ENCODE data around the gene SRRM4.
"Not testable (repeated sequence)": the region's sequence is repeated elsewhere in the genome, so short reads cannot be mapped to it uniquely, and the experiment has no call there.

The SRRM4 gene

DNA sequence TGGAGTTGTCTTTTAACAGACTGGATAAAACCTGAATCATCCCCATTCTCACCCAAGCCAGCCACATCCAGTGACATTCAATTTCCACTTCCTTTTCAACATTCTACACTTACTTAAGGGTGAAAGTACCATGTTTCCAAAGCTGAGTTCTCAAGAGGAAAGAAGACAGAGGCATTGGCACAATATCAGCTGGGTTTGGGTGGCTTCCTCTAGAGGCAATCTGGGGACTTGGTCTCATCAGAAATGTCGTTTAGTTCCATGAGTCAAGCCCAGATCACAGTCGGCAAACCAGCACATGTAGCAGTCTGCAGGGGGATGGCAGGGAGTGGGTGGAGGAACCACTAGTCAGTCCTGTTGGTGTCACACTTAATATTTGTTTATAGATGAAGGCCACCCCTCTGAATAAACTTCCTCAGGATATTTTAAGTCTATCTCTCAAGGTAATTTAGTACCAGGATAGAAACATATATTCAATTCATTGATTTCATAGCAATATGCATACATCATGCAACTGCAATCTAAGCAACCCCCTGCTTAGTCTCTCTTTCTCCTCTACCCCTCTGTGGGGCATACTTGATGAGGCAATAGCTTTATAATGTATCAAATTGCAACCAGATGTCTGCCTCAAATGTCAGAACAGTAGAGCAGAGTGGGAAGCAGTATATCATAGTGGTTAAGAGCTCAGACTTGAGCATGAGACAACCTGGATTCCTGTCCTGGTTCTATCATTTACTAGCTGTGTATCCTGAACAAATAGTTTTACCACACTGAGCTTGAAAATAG, 3.0 kb downstream of the SRRM4 start:
- ATAC-seq (no peak), DNase-seq (ENCODE audit: low spot score in 2 of 2) (no peak)
- Mint-ChIP-seq H3K9me3 (peaks cover 4% of the 10 kb centered on the region), H3K4me1 (no peaks in the 10 kb centered on the region), H3K27ac (no peak overlapping the region), H3K36me3 (no peaks in the 10 kb centered on the region), H3K4me3 (no peak overlapping the region)

DNA sequence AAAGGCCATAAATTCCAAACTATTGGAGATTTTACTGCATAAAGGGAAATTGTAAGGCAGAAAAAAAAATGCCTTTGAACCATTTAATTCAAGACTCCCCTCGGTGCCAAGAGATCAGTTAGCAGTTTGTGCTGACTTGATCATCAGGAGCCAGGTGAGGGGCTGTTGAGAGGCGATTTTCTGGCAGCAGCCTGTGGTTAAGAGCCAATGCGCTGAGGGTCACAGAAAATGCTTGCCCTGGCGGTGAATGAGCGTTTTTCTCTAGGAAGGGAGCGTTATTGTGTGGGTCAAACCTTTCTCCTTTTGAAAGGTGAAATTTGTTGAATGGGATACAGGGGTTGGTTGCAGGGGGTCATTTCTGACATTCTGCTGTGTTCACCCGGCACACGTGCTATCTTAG, 4.7 kb downstream of the SRRM4 start:
- ATAC-seq (no peak), DNase-seq (ENCODE audit: low spot score in 2 of 2) (no peak)
- no peaks in the 10 kb centered on the region for H3K36me3 Mint-ChIP-seq
- peaks cover 4% of the 10 kb centered on the region for H3K9me3 Mint-ChIP-seq
- H3K4me1 Mint-ChIP-seq = no peaks in the 10 kb centered on the region
- no peak overlapping the region for H3K27ac Mint-ChIP-seq
- no peak overlapping the region for H3K4me3 Mint-ChIP-seq

- ATAC-seq (no peak), DNase-seq (ENCODE audit: low spot score in 2 of 2) (no peak)
- H3K27ac Mint-ChIP-seq = no peak overlapping the region
- H3K4me3 Mint-ChIP-seq = no peak overlapping the region
- no peaks in the 10 kb centered on the region for H3K36me3 Mint-ChIP-seq
- H3K4me1 Mint-ChIP-seq = no peaks in the 10 kb centered on the region
- no peaks in the 10 kb centered on the region for H3K9me3 Mint-ChIP-seq
These were observed 17.8 kb downstream of the SRRM4 start for GRCh38 chr12:118999107-118999506.

GRCh38 chr12:119005085-119005484, 23.7 kb downstream of the SRRM4 start:
- DNase-seq (ENCODE audit: low spot score in 2 of 2) = no peak
- Mint-ChIP-seq H3K36me3 (no peaks in the 10 kb centered on the region), H3K4me3 (no peak overlapping the region), H3K9me3 (peaks cover 6% of the 10 kb centered on the region), H3K4me1 (no peaks in the 10 kb centered on the region), H3K27ac (no peak overlapping the region)
- ATAC-seq = no peak

DNA sequence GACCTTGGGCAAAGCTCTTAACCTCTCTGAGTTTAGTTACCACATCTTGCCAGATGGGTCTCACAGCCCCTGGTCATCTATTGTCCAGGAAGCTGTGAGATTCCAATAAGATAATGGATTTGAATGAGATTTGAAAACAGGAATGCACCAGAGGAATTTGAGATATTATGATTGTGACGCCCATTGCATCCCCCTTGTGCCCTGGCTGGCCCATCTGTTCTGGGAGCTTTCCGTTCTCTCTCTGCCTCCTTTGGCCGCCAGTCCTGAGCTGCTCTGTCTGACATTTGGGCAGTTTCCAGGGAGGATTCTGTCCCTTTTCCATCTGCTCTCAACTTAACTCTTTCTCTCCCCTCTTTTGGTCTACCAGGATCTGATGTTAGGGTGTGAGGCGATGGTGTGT, 24.6 kb downstream of the SRRM4 start:
- no peaks in the 10 kb centered on the region for H3K36me3 Mint-ChIP-seq
- no peak overlapping the region for H3K27ac Mint-ChIP-seq
- H3K4me3 Mint-ChIP-seq = no peak overlapping the region
- ATAC-seq = no peak
- peaks cover 7% of the 10 kb centered on the region for H3K9me3 Mint-ChIP-seq
- no peaks in the 10 kb centered on the region for H3K4me1 Mint-ChIP-seq
- DNase-seq (ENCODE audit: low spot score in 2 of 2) = no peak

GRCh38 chr12:119006746-119007145, 25.4 kb downstream of the SRRM4 start:
- ATAC-seq (no peak), DNase-seq (ENCODE audit: low spot score in 2 of 2) (no peak)
- H3K9me3 Mint-ChIP-seq = peaks cover 8% of the 10 kb centered on the region
- no peak overlapping the region for H3K4me3 Mint-ChIP-seq
- H3K4me1 Mint-ChIP-seq = no peaks in the 10 kb centered on the region
- no peak overlapping the region for H3K27ac Mint-ChIP-seq
- no peaks in the 10 kb centered on the region for H3K36me3 Mint-ChIP-seq

GRCh38 chr12:119008273-119008672, 26.9 kb downstream of the SRRM4 start:
- H3K4me1 Mint-ChIP-seq; H3K4me3 Mint-ChIP-seq; H3K36me3 Mint-ChIP-seq; ATAC-seq; H3K27ac Mint-ChIP-seq; DNase-seq (ENCODE audit: low spot score in 2 of 2): not testable (repeated sequence)
- peaks cover 13% of the 10 kb centered on the region for H3K9me3 Mint-ChIP-seq

GRCh38 chr12:119008691-119009221, 27.4 kb downstream of the SRRM4 start:
- H3K4me3 Mint-ChIP-seq = no peak overlapping the region
- DNase-seq (ENCODE audit: low spot score in 2 of 2) = no peak
- ATAC-seq = no peak
- peaks cover 13% of the 10 kb centered on the region for H3K9me3 Mint-ChIP-seq
- no peak overlapping the region for H3K27ac Mint-ChIP-seq
- H3K4me1 Mint-ChIP-seq = no peaks in the 10 kb centered on the region
- no peaks in the 10 kb centered on the region for H3K36me3 Mint-ChIP-seq

GRCh38 chr12:119011231-119011630, 29.9 kb downstream of the SRRM4 start:
- Mint-ChIP-seq H3K4me3 (no peak overlapping the region), H3K27ac (no peak overlapping the region), H3K4me1 (no peaks in the 10 kb centered on the region), H3K36me3 (no peaks in the 10 kb centered on the region), H3K9me3 (peaks cover 13% of the 10 kb centered on the region)
- no peak for DNase-seq (ENCODE audit: low spot score in 2 of 2)
- no peak for ATAC-seq

- no peaks in the 10 kb centered on the region for H3K4me1 Mint-ChIP-seq
- H3K27ac Mint-ChIP-seq = no peak overlapping the region
- DNase-seq (ENCODE audit: low spot score in 2 of 2) (no peak), ATAC-seq (no peak)
- H3K9me3 Mint-ChIP-seq = peaks cover 13% of the 10 kb centered on the region
- no peaks in the 10 kb centered on the region for H3K36me3 Mint-ChIP-seq
- no peak overlapping the region for H3K4me3 Mint-ChIP-seq
These were observed 30.8 kb downstream of the SRRM4 start for GRCh38 chr12:119012179-119012578.

- H3K4me3 Mint-ChIP-seq = no peak overlapping the region
- H3K9me3 Mint-ChIP-seq = peaks cover 13% of the 10 kb centered on the region
- H3K4me1 Mint-ChIP-seq = no peaks in the 10 kb centered on the region
- ATAC-seq (no peak), DNase-seq (ENCODE audit: low spot score in 2 of 2) (no peak)
- H3K36me3 Mint-ChIP-seq = no peaks in the 10 kb centered on the region
- no peak overlapping the region for H3K27ac Mint-ChIP-seq
These were observed 31.7 kb downstream of the SRRM4 start for GRCh38 chr12:119013023-119013422.

DNA sequence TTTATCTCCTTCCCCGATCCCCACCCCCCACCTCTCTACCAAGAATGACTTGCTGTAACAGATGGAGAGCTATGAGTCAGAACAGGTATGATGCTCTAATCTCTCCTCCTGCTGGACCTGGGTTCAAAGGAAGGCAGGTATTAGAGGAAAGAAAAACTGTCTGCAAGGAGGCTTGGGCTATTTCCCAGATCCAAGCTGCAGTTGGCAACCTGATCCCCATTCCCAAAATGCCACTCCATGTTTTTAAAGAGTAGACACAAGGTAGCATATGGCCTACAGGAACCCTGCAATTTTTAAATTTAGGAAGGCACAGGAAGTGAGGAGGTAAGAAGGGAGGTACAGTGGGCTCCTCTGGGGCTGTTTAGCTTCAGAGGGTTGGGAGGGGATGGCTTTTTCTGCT, 33.0 kb downstream of the SRRM4 start:
- H3K9me3 Mint-ChIP-seq = peaks cover 9% of the 10 kb centered on the region
- no peak for DNase-seq (ENCODE audit: low spot score in 2 of 2)
- no peaks in the 10 kb centered on the region for H3K36me3 Mint-ChIP-seq
- H3K27ac Mint-ChIP-seq = no peak overlapping the region
- no peaks in the 10 kb centered on the region for H3K4me1 Mint-ChIP-seq
- ATAC-seq = no peak
- no peak overlapping the region for H3K4me3 Mint-ChIP-seq

DNA sequence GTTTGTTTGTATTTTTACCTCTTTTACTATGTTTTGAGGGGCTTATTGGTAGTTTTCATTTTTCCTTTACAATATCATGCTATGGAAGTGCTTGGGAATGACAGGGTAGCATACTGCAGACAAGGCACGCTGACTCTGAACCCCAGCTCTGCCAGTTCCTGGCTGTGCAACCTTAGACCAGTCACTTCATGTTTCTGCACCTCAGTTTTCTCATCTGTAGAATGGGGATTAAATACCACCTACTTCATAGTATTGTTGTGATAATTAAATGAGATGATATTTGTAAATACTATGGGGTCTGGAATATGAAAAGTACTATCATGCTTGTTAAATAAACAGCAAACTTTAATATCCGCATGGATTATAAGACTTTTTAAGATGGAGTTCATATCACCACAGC, 35.4 kb downstream of the SRRM4 start:
- H3K9me3 Mint-ChIP-seq = peaks cover 18% of the 10 kb centered on the region
- no peak for DNase-seq (ENCODE audit: low spot score in 2 of 2)
- H3K4me1 Mint-ChIP-seq = no peaks in the 10 kb centered on the region
- H3K36me3 Mint-ChIP-seq = no peaks in the 10 kb centered on the region
- no peak overlapping the region for H3K27ac Mint-ChIP-seq
- H3K4me3 Mint-ChIP-seq = no peak overlapping the region
- no peak for ATAC-seq

GRCh38 chr12:119019166-119019565, 37.8 kb downstream of the SRRM4 start:
- H3K4me1 Mint-ChIP-seq = no peaks in the 10 kb centered on the region
- H3K9me3 Mint-ChIP-seq = peaks cover 12% of the 10 kb centered on the region
- H3K36me3 Mint-ChIP-seq = no peaks in the 10 kb centered on the region
- no peak for ATAC-seq
- DNase-seq (ENCODE audit: low spot score in 2 of 2) = no peak
- H3K27ac Mint-ChIP-seq = no peak overlapping the region
- H3K4me3 Mint-ChIP-seq = no peak overlapping the region

DNA sequence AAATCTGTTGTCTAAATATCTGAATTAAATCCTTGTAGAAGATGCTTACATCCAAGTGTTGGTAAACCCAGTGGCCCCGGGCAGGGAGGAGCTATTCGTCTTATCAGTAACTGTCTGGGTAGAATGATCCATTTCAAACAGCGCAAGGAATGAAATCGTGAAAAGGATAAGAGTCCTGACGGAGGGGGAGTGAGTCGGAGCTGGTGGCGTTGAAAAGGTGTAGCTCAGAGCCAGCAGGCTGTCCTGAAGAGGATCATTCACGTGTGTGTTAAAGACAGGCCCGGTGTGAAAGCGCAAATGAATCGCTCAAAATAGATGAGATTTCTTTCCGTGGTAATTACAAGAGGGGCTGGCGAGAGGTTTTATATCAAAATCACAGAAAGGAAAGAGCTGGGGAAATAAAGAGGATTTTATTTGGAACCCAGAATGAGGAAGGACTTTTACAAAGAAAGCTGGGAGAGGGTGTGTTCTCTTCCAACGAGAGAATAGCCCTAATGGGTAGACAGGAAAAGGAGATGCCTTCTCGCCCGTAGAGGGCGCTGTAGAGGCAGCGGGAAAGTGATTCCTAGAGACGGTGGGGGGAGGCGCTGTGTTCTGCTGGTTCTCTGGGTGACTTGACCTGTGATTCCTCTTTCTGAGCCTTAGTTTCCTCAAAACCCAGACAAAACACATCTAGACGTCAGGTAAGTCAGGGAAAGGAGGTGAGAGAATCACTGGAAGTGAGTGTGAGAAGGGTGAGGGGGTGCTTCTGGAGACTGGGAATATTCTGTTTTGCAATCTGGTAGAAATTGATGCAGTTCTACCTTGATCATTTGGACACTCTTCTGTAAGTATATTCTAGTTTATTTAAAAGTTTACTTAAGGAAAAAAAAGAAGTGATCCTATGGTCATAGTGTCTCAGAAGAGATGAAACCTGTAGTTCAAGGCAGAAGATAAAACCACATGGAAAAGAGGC, 39.3 kb downstream of the SRRM4 start:
- ATAC-seq (no peak), DNase-seq (ENCODE audit: low spot score in 2 of 2) (no peak)
- peaks cover 12% of the 10 kb centered on the region for H3K9me3 Mint-ChIP-seq
- no peaks in the 10 kb centered on the region for H3K4me1 Mint-ChIP-seq
- H3K36me3 Mint-ChIP-seq = no peaks in the 10 kb centered on the region
- no peak overlapping the region for H3K27ac Mint-ChIP-seq
- no peak overlapping the region for H3K4me3 Mint-ChIP-seq

GRCh38 chr12:119024356-119024755, 43.0 kb downstream of the SRRM4 start:
- Mint-ChIP-seq H3K4me1 (no peaks in the 10 kb centered on the region), H3K27ac (no peak overlapping the region), H3K4me3 (no peak overlapping the region), H3K9me3 (peaks cover 15% of the 10 kb centered on the region), H3K36me3 (no peaks in the 10 kb centered on the region)
- DNase-seq (ENCODE audit: low spot score in 2 of 2) (no peak), ATAC-seq (no peak)

Data from stimulated activated effector memory CD8-positive, alpha-beta T cell treated with anti-CD3 and anti-CD28 coated beads, Interleukin-12 subunit alpha, Interleukin-12 subunit beta, amount 100 ng/mL, for 72 hours (primary cell).